SU-DHL-6 (cell line): ENCODE results near the gene OLFML2B.

Experiments used
- CTCF ChIP-seq: fragments of 200-600 bp; sonication (generic); IDR thresholded peaks from one replicate; pipeline ENCODE4 v1.5.1; 2017; ENCODE audit warnings: antibody characterized with exemption, mild to moderate bottlenecking, low read length, moderate library complexity; ENCODE audit not compliant: insufficient read depth, poor library complexity, severe bottlenecking
- EZH2phosphoT487 ChIP-seq: fragments of 200-600 bp; sonication (generic), shearing (Covaris generic); conservative IDR thresholded peaks from 2 replicates; pipeline ENCODE4 v1.6.1; 2018; ENCODE audit warnings: mild to moderate bottlenecking, antibody characterized with exemption, low read length, moderate library complexity, mixed read lengths

GRCh38 chr1:162038624-162039023, 15.0 kb upstream of the OLFML2B start:
- TF ChIP-seq CTCF, result no peak
- no peak for TF ChIP-seq EZH2phosphoT487
